SJSA1 (cell line): ENCODE measurements around the gene SPACA4. TPM values are rescaled to one million over a fixed set of nuclear protein-coding genes. Genes with fewer than 3 reads are reported as not detected.
"Not testable (repeated sequence)": the region's sequence is repeated elsewhere in the genome, so short reads cannot be mapped to it uniquely, and the experiment has no call there.

Experiments used
- DNase-seq, 2 experiments: peaks; one replicate each; pipeline ENCODE4 v3.0.0-alpha.2; 2015 to 2020; ENCODE audit warnings: low spot score in 2 of 2, low read depth in 1 of 2
- H3K27ac ChIP-seq: fragments of 250-450 bp; sonication (Bioruptor Pico); 2 replicates; pipeline ENCODE4 v1.5.1; 2020; ENCODE audit warnings: mild to moderate bottlenecking, moderate library complexity
- H3K27me3 ChIP-seq: fragments of 250-450 bp; sonication (Bioruptor Pico); replicated peaks from 2 replicates; pipeline ENCODE4 v1.5.1; 2020; ENCODE audit warnings: mild to moderate bottlenecking, moderate library complexity
- H3K36me3 ChIP-seq: fragments of 250-450 bp; sonication (Bioruptor Pico); 2 replicates; pipeline ENCODE4 v1.5.1; 2020; ENCODE audit warnings: mild to moderate bottlenecking
- H3K4me1 ChIP-seq: fragments of 250-450 bp; sonication (Bioruptor Pico); replicated peaks from 2 replicates; pipeline ENCODE4 v1.6.1; 2021; ENCODE audit warnings: mild to moderate bottlenecking
- H3K4me3 ChIP-seq: fragments of 250-450 bp; sonication (Bioruptor Pico); 2 replicates; pipeline ENCODE4 v1.5.1; 2020; ENCODE audit warnings: mild to moderate bottlenecking
- H3K9me3 ChIP-seq: fragments of 250-450 bp; sonication (Bioruptor Pico); replicated peaks from 2 replicates; pipeline ENCODE4 v1.5.1; 2020; ENCODE audit warnings: mild to moderate bottlenecking
- total RNA-seq: library from RNA; depleted of rRNA; stranded (reverse); fragments of >200 nt; shearing (Covaris generic); gene quantifications from 2 replicates; pipeline ENCODE4 v1.2.3, GENCODE V29; 2014; rRNA removed

SPACA4 gene, protein sequence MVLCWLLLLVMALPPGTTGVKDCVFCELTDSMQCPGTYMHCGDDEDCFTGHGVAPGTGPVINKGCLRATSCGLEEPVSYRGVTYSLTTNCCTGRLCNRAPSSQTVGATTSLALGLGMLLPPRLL
- total RNA-seq: not detected in 2 replicates

DNA sequence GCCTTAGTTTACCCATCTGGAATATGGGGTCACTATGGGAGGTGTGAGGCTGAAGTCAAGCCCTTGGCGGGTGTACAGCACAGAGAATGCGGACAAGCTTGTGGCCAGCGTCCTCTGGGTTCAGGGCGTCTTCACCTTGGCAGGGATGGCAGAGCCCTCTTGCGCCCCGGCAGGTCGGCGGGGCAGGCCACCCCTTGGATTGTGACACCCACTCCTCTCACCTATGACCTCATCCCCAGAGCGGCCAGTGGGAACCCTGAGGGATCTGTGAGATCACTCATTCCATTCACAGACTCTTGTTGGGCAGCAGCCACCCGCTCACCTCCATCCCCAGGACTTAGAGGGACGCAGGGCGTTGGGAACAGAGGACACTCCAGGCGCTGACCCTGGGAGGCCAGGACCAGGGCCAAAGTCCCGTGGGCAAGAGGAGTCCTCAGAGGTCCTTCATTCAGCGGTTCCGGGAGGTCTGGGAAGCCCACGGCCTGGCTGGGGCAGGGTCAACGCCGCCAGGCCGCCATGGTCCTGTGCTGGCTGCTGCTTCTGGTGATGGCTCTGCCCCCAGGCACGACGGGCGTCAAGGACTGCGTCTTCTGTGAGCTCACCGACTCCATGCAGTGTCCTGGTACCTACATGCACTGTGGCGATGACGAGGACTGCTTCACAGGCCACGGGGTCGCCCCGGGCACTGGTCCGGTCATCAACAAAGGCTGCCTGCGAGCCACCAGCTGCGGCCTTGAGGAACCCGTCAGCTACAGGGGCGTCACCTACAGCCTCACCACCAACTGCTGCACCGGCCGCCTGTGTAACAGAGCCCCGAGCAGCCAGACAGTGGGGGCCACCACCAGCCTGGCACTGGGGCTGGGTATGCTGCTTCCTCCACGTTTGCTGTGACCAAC, at the start of gene SPACA4:
TSS of gene SPACA4 (plus strand) at position 280 of the 896 bp plus-strand sequence. CDS start at position 517, 237 bp downstream.
- Histone ChIP-seq H3K36me3 (no peaks in the 10 kb centered on the region), H3K27ac (no peak within 1 kb of the TSS), H3K9me3 (no peaks in the 10 kb centered on the region), H3K4me1 (peaks cover 4% of the 10 kb centered on the region), H3K27me3 (no peaks in the 10 kb centered on the region), H3K4me3 (no peak within 1 kb of the TSS)
- no peak for DNase-seq

DNA sequence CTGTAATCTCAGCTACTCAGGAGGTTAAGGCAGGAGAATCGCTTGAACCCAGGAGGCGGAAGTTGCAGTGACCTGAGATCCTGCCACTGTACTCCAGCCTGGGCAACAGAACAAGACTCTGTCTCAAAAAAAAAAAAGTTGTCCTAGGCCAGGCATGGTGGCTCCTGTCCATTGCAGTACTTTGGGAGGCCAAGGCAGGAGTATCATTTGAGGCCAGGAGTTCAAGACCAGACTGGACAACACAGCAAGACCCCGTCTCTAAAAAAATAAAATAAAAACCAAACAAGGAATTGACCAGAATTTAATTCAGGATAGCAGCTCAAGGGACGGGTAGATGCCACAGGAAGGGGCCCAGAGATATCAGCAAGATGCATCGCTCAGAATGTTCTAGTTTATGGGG, 49.7 kb upstream of the SPACA4 start:
- Histone ChIP-seq H3K36me3 (no peaks in the 10 kb centered on the region), H3K27me3 (no peaks in the 10 kb centered on the region), H3K4me3 (no peak overlapping the region), H3K9me3 (no peaks in the 10 kb centered on the region), H3K27ac (no peak overlapping the region), H3K4me1 (peaks cover 12% of the 10 kb centered on the region)
- DNase-seq: no peak

DNA sequence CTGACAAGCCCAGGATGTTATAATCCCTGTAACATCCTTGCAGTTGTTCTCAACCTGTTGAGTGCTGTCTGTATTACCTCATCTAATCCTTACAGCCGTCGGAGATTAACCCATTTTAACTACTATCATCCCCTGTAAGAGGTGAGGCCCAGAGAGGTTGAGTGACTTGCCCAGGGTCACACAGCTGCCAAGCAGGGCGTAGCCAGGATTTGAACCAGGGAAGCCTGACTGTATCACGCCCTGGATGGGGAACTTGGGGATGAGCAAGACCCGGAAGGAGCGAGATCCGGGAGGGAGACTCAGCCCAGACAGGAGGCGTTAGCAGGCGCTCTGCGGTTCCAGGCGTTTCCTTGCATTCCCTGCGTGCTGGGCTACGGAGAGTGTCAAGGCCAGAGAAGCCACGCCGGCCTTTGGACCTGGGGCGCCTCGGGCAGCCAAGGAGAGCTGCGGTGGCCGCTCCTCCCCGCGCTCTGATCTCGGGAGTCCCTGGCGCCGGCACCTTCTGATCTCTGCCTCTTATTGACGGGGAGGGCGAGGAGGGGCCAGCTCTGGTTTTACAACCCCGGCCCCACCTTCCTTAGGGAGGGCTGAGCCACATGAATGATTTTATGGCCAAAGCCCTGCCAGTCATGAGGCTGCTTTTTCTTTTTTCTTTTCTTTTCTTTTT, 48.4 kb upstream of the SPACA4 start:
- Histone ChIP-seq H3K4me3 (no peak overlapping the region), H3K9me3 (no peaks in the 10 kb centered on the region), H3K27ac (no peak overlapping the region), H3K4me1 (peaks cover 12% of the 10 kb centered on the region), H3K27me3 (no peaks in the 10 kb centered on the region), H3K36me3 (no peaks in the 10 kb centered on the region)
- no peak for DNase-seq

GRCh38 chr19:48560095-48560530, 46.4 kb upstream of the SPACA4 start:
- no peak for DNase-seq
- Histone ChIP-seq H3K36me3 (no peaks in the 10 kb centered on the region), H3K4me3 (no peak overlapping the region), H3K9me3 (no peaks in the 10 kb centered on the region), H3K4me1 (peaks cover 16% of the 10 kb centered on the region), H3K27me3 (no peaks in the 10 kb centered on the region), H3K27ac (no peak overlapping the region)

DNA sequence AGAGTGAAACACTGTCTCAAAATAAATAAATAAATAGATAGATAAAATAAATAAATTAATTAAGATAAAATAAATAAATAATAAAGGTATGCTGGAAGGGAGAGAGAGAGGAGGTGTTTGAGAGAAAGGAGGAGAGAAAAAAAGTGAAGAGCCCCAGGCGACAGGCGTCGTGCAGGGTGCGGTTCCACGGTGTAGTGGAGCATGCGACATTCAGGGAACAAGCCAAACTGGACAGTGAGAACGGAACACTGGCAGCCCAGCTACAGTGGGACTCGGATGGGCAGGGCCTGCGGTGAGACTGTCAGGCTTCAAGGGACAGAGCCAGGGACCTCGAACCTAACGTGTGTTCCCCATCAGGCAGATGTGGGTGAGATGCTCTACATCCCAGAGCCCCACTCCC, 45.1 kb upstream of the SPACA4 start:
- no peaks in the 10 kb centered on the region for H3K36me3 ChIP-seq
- no peak overlapping the region for H3K27ac ChIP-seq
- no peak overlapping the region for H3K4me3 ChIP-seq
- H3K9me3 ChIP-seq: no peaks in the 10 kb centered on the region
- DNase-seq: no peak
- peaks cover 21% of the 10 kb centered on the region for H3K4me1 ChIP-seq
- no peaks in the 10 kb centered on the region for H3K27me3 ChIP-seq

- no peaks in the 10 kb centered on the region for H3K27me3 ChIP-seq
- no peak overlapping the region for H3K4me3 ChIP-seq
- peak; percentile 81 to 88 for DNase-seq
- peaks cover 38% of the 10 kb centered on the region for H3K4me1 ChIP-seq
- no peaks in the 10 kb centered on the region for H3K36me3 ChIP-seq
- no peaks in the 10 kb centered on the region for H3K9me3 ChIP-seq
- no peak overlapping the region for H3K27ac ChIP-seq
These were observed 41.5 kb upstream of the SPACA4 start for GRCh38 chr19:48565090-48565489.

DNA sequence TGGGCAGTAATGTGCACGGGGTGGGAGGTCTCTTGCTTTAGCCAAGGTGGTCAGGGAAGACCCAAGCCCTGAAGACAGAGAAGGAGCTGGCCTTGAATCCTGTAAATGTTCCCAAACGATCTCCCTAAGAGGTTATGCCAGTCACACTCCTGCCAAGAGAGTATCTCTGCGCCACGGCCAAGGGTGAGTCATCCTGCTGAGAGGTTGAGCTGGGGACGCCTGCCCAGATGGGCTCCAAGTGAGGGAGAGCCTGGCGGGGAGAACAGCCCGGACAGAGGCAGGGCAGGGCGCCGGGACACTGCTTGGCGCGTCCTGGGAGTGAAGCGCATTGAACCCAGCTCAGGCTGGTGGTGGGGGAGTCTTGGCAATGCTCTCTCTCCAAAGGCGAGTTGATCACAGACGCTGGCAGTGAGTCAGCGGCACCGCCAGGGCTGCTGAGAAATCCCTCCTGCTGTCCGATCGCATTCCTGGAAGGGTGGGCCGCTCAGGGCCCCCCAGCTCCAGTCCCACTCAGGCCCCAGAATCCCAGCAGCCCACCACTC, 38.1 kb upstream of the SPACA4 start:
- H3K36me3 ChIP-seq: no peaks in the 10 kb centered on the region
- no peaks in the 10 kb centered on the region for H3K27me3 ChIP-seq
- H3K9me3 ChIP-seq: no peaks in the 10 kb centered on the region
- no peak overlapping the region for H3K4me3 ChIP-seq
- peak; percentile 90 to 94 for DNase-seq
- H3K4me1 ChIP-seq: peaks cover 34% of the 10 kb centered on the region
- peak overlapping the region; percentile 83 for H3K27ac ChIP-seq

- no peak overlapping the region for H3K27ac ChIP-seq
- no peaks in the 10 kb centered on the region for H3K36me3 ChIP-seq
- H3K9me3 ChIP-seq: no peaks in the 10 kb centered on the region
- H3K27me3 ChIP-seq: no peaks in the 10 kb centered on the region
- H3K4me3 ChIP-seq: no peak overlapping the region
- no peak for DNase-seq
- peaks cover 29% of the 10 kb centered on the region for H3K4me1 ChIP-seq
These were observed 36.7 kb upstream of the SPACA4 start for GRCh38 chr19:48569814-48570213.

- Histone ChIP-seq H3K27me3 (no peaks in the 10 kb centered on the region), H3K27ac (no peak overlapping the region), H3K36me3 (no peaks in the 10 kb centered on the region), H3K4me1 (peaks cover 16% of the 10 kb centered on the region), H3K9me3 (no peaks in the 10 kb centered on the region), H3K4me3 (no peak overlapping the region)
- DNase-seq: no peak
These were observed 35.0 kb upstream of the SPACA4 start for GRCh38 chr19:48571378-48572162.

DNA sequence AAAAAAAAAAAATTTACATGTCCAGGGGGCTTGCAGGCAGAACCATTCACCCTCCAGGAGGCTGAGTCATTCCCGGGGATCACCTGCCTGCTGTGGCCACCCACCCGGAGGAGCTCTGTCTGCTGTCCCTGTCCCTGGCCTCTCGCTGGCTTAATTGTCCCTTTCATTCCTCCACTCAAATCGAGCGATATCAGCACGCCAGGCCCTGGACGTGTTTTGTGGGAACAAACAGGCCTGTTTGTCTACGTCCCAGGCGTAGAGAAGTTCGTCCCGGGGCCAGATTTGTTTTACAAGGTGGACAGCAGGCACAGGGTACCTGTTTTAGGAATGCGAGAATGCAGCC, 33.4 kb upstream of the SPACA4 start:
- no peaks in the 10 kb centered on the region for H3K9me3 ChIP-seq

DNA sequence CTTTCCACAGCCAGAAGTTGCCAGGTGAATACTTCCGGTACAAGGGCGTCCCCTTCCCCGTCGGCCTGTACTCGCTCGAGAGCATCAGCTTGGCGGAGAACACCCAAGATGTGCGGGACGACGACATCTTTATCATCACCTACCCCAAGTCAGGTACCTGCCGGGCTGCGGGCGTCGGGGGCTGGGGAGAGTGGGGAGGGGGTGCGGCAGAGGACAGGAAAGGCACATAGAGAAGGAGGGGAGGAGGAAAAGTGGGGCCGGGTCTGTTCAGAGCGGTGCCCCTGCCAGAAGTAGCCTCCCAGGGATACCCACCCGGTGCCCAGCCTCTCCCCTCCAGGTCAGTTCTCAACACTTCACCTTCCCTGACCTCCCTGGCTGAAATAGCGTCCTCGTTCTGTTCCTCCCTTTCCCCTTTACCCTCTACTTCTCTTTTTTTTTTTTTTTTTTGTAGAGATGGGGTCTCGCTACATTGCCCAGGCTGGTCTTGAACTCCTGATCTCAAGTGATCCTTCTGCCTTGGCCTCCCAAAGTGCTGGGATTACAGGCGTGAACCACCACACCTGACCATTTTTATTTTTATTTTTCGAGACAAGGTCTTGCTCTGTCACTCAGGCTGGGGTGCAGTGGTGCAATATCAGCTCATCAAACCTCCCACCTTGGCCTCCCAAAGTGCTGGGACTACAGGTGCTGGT, 30.5 kb upstream of the SPACA4 start:
- Histone ChIP-seq H3K4me3 (no peak overlapping the region), H3K9me3 (no peaks in the 10 kb centered on the region), H3K4me1 (no peaks in the 10 kb centered on the region; the same call in 1 of the 2 replicates), H3K27ac (no peak overlapping the region), H3K36me3 (no peaks in the 10 kb centered on the region), H3K27me3 (no peaks in the 10 kb centered on the region)
- no peak for DNase-seq

More for the DNA sequence above, 33.4 kb upstream of the SPACA4 start:
- no peaks in the 10 kb centered on the region for H3K27me3 ChIP-seq
- DNase-seq: no peak
- H3K36me3 ChIP-seq: no peaks in the 10 kb centered on the region
- H3K4me1 ChIP-seq: peaks cover 8% of the 10 kb centered on the region
- no peak overlapping the region for H3K27ac ChIP-seq
- no peak overlapping the region for H3K4me3 ChIP-seq

- H3K4me3 ChIP-seq, H3K27me3 ChIP-seq, H3K27ac ChIP-seq: not testable (repeated sequence)
These were observed 28.6 kb upstream of the SPACA4 start for GRCh38 chr19:48577908-48578307.

GRCh38 chr19:48578891-48579290, 27.7 kb upstream of the SPACA4 start:
- no peak overlapping the region for H3K4me3 ChIP-seq
- no peaks in the 10 kb centered on the region for H3K36me3 ChIP-seq
- H3K9me3 ChIP-seq: no peaks in the 10 kb centered on the region
- H3K27ac ChIP-seq: no peak overlapping the region
- H3K4me1 ChIP-seq: no peaks in the 10 kb centered on the region
- DNase-seq: no peak
- H3K27me3 ChIP-seq: no peaks in the 10 kb centered on the region

More at GRCh38 chr19:48577908-48578307, 28.6 kb upstream of the SPACA4 start:
- not testable (repeated sequence) for DNase-seq, H3K36me3 ChIP-seq, H3K4me1 ChIP-seq, H3K9me3 ChIP-seq
